ENCODE results near the gene ATP2C1. TPM values are rescaled to one million over a fixed set of nuclear protein-coding genes. Genes with fewer than 3 reads are reported as not detected.

The ATP2C1 gene
- total and polyA plus RNA-seq, 2 donors (not counting 3 experiments of a cell fraction or from before 2014, with no cell fraction given): 50.1 to 73.3 TPM

- intact Hi-C loops (cut with micrococcal nuclease) (no loop called here), dilution Hi-C loops (cut with MboI; ENCODE audit: extremely low pct_ligation_motif_present, low sequenced_read_pairs) (no loop called here)
- Histone ChIP-seq H3K36me3 (ENCODE audit: control insufficient read depth in 2 of 2, extremely low read depth in 1 of 2, insufficient read depth in 2 of 2, low read length in 2 of 2) (no peaks in the 10 kb centered on the region), H3K27ac (ENCODE audit: insufficient read depth, low read depth, low read length) (no peak overlapping the region), H3K4me3 (replicated peaks in 1 of 3; ENCODE audit: insufficient read depth in 1 of 3, low read depth in 1 of 3, low read length in 3 of 3) (no peak overlapping the region), H3K27me3 (ENCODE audit: control insufficient read depth in 2 of 2, insufficient read depth in 2 of 2, low read length in 2 of 2) (no peaks in the 10 kb centered on the region), H2AFZ (ENCODE audit: low read depth, low read length) (no peak overlapping the region), H3K4me2 (ENCODE audit: insufficient read depth, low read length) (no peak overlapping the region), H3K79me2 (ENCODE audit: control insufficient read depth, insufficient read depth, low read length) (peaks cover 2% of the 10 kb centered on the region), H3K9me1 (replicated peaks; ENCODE audit: control insufficient read depth, extremely low read depth, insufficient read depth, low read length) (no peaks in the 10 kb centered on the region), H3K9ac (replicated peaks; ENCODE audit: extremely low read depth, insufficient read depth, low read length) (no peak overlapping the region), H3K4me1 (ENCODE audit: control insufficient read depth, extremely low read depth, insufficient read depth, low read length) (no peaks in the 10 kb centered on the region), H3K9me3 (replicated peaks; ENCODE audit: control insufficient read depth, insufficient read depth, low read length) (no peaks in the 10 kb centered on the region), H4K20me1 (replicated peaks; ENCODE audit: control insufficient read depth, extremely low read depth, insufficient read depth, low read length) (no peaks in the 10 kb centered on the region)
- BruUV-seq (replicated peaks): no TSS peak
- ChIA-PET POLR2A (no interaction called here), CTCF (interaction anchor here (0.7 to 6.8 kb wide), 2 partner anchors 62 to 612 kb away, joined by 3 to 69 read pairs; no protein-coding TSS in a partner anchor)
- no peak for TF ChIP-seq JUN (IDR thresholded peaks at IDR 0.05; ENCODE audit: borderline replicate concordance, insufficient read depth, insufficient read length, low read depth)
- TF ChIP-seq CTCF (IDR thresholded peaks at IDR 0.05; ENCODE audit: extremely low read depth in 1 of 2, insufficient read depth in 1 of 2, low read depth in 1 of 2, low read length in 2 of 2): no peak
- DNase-seq (ENCODE audit: low read depth, low spot score) (no peak), FAIRE-seq (no peak)
Measured at GRCh38 chr3:130889416-130889946, 4.4 kb upstream of the ATP2C1 start.

DNA sequence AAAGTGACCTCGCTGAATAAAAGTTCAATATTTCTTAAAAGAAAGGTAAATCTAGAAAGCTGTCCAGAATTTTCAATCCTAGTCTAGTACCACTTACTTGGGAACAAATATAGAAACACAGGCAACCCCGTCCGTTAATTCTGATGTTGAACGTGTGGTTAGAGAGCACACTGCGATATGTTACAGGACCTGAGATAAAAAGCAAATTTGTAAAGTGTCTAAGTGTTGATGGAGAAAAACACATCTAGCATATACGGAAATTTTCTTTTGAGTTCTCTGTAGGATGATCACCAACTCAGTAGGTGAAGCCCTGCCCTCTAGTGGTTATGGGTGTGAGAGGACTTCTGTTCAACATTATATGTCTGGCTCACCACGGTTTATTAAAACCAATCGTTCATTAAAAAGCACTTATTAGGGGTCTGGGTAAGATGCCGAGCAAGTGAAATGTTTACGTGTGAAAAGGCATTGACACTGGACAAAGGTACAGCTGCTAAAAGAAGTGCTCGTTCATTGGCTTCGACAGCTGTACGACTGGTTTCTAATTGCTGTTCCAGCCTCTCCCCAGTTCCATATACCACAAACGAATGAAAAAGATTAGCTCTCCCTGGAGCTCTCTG, 1.0 kb upstream of the ATP2C1 start:
- Histone ChIP-seq H3K79me2 (ENCODE audit: control insufficient read depth, insufficient read depth, low read length) (peaks cover 35% of the 10 kb centered on the region), H3K9ac (replicated peaks; ENCODE audit: extremely low read depth, insufficient read depth, low read length) (peak overlapping the region; percentile 90), H3K4me1 (ENCODE audit: control insufficient read depth, extremely low read depth, insufficient read depth, low read length) (peaks cover 14% of the 10 kb centered on the region), H3K27ac (ENCODE audit: insufficient read depth, low read depth, low read length) (peak overlapping the region; percentile 76), H3K4me3 (replicated peaks in 1 of 3; ENCODE audit: insufficient read depth in 1 of 3, low read depth in 1 of 3, low read length in 3 of 3) (peak overlapping the region; percentile 61 to 87 (median 82)), H3K36me3 (ENCODE audit: control insufficient read depth in 2 of 2, extremely low read depth in 1 of 2, insufficient read depth in 2 of 2, low read length in 2 of 2) (no peaks in the 10 kb centered on the region), H4K20me1 (replicated peaks; ENCODE audit: control insufficient read depth, extremely low read depth, insufficient read depth, low read length) (peaks cover 3% of the 10 kb centered on the region), H3K9me1 (replicated peaks; ENCODE audit: control insufficient read depth, extremely low read depth, insufficient read depth, low read length) (no peaks in the 10 kb centered on the region), H3K27me3 (ENCODE audit: control insufficient read depth in 2 of 2, insufficient read depth in 2 of 2, low read length in 2 of 2) (no peaks in the 10 kb centered on the region), H3K9me3 (replicated peaks; ENCODE audit: control insufficient read depth, insufficient read depth, low read length) (no peaks in the 10 kb centered on the region), H2AFZ (ENCODE audit: low read depth, low read length) (peak overlapping the region; percentile 94), H3K4me2 (ENCODE audit: insufficient read depth, low read length) (peak overlapping the region; percentile 90)
- DNase-seq (ENCODE audit: low read depth, low spot score) (peak; percentile 82), FAIRE-seq (peak; percentile 86)
- ChIA-PET CTCF (interaction anchor here (0.6 to 6.8 kb wide), 22 partner anchors 9 to 1142 kb away, joined by 3 to 69 read pairs (median 5); partner anchors contain the start of genes ASTE1, CPNE4 and NEK11), POLR2A (interaction anchor here (0.7 kb wide), 1 partner anchor 61 kb away, joined by 3 read pairs; no protein-coding TSS in a partner anchor)
- TF ChIP-seq GATA2 (IDR thresholded peaks at IDR 0.05; ENCODE audit: insufficient read depth, insufficient read length, low read depth, low read length) (no peak), POLR2AphosphoS5 (IDR thresholded peaks at IDR 0.05; ENCODE audit: insufficient read depth, low read depth, low read length) (no peak), EZH2 (IDR thresholded peaks at IDR 0.05; ENCODE audit: borderline replicate concordance, low read depth, low read length, severe bottlenecking) (no peak), POLR2A (IDR thresholded peaks at IDR 0.05; ENCODE audit: low read depth, low read length) (peak; percentile 45), MYC (IDR thresholded peaks at IDR 0.05; ENCODE audit: low read depth, low read length) (no peak), FOS (IDR thresholded peaks at IDR 0.05; ENCODE audit: borderline replicate concordance, insufficient read depth, low read length) (no peak), JUN (IDR thresholded peaks at IDR 0.05; ENCODE audit: borderline replicate concordance, insufficient read depth, insufficient read length, low read depth) (no peak), CTCF (IDR thresholded peaks at IDR 0.05; ENCODE audit: extremely low read depth in 1 of 2, insufficient read depth in 1 of 2, low read depth in 1 of 2, low read length in 2 of 2) (peak; percentile 71 to 74)
- TF ChIP-seq, protein P1, sequence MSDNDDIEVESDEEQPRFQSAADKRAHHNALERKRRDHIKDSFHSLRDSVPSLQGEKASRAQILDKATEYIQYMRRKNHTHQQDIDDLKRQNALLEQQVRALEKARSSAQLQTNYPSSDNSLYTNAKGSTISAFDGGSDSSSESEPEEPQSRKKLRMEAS (IDR thresholded peaks at IDR 0.05; ENCODE audit: insufficient read depth, insufficient read length): no peak
- dilution Hi-C loops (cut with MboI; ENCODE audit: extremely low pct_ligation_motif_present, low sequenced_read_pairs): no loop called here
- BruUV-seq (replicated peaks): no TSS peak
- intact Hi-C loops (cut with micrococcal nuclease): loop anchor here (1.0 to 10.0 kb wide), 11 partner anchors 133 to 1244 kb away; partner anchors contain the start of genes ASTE1, NEK11, NUDT16 and PIK3R4

Data from endothelial cell of umbilical vein (primary cell).